NCI-H510A (cell line): ENCODE measurements around the gene SND1.

Experiments used
- DNase-seq: peaks from one replicate; lab custom pipeline; 2025; lab: John Stamatoyannopoulos, UW

Gene SND1

DNA sequence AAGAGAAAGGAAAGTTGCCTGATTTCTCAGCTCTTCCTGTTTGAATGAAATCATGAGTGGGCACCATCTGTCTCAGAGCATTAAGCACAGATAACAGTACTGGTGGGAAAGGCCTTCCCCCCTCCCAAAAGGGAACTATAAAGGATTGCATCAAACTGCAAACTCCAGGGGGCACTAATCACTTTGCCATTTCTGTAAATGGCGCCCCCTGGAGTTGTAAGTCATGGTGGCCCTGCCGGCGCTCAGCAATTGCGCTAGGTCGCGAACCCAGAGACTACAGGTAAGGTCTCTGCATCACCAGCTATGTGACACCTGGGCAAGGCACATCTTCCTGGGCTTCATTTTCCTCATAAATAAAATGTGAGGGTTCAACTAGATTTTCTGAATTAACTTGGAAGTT, 368.2 kb downstream of the SND1 start:
- no peak for DNase-seq

GRCh38 chr7:128021366-128021765, 369.4 kb downstream of the SND1 start:
- DNase-seq: no peak

- DNase-seq: no peak
Measured at GRCh38 chr7:128022631-128023532, 370.9 kb downstream of the SND1 start.

GRCh38 chr7:128024151-128024550, 372.2 kb downstream of the SND1 start:
- no peak for DNase-seq

DNA sequence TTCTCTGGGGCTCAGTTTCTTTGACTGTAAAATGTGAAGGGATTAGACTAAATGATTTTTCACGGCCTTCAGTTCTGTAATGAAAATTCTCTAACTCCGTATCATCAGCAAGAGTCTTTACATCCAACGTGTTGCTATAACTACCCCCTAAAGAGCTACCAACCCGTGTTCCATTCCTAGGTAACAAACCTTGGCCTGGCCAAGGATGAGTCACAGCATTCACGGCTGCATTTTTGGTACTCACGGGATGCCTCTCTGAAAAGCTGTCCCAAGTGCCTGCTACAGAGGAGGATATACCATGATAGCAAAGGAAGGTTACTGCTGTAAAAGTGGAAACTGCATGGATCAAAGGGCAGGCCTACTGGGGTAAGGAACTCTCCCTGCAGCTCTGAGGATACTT, 373.4 kb downstream of the SND1 start:
- no peak for DNase-seq

- no peak for DNase-seq
Measured at GRCh38 chr7:128025819-128026218, 373.8 kb downstream of the SND1 start.

- no peak for DNase-seq
Measured at GRCh38 chr7:128026551-128026950, 374.6 kb downstream of the SND1 start.

- no peak for DNase-seq
Measured at GRCh38 chr7:128027485-128027980, 375.5 kb downstream of the SND1 start.

- DNase-seq: no peak
Measured at GRCh38 chr7:128029405-128029995, 377.5 kb downstream of the SND1 start.

DNA sequence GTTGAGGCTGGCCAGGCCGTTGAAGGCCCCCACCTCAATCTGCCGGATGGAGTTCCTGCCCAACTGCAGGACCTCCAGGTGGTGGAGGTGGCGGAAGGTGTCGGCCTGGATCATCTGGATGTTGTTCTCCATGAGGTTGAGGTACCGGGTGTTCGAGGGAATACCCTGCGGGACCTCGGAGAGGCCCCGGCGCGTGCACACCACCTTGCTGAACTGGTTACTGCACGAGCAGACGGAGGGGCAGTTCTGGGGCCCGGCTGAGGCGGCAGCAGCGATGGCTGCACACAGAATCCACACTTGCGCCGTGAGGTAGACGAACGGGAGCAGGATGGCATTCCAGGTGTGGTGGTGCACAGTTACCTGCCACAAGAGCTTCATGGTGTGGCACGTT, 378.3 kb downstream of the SND1 start:
- DNase-seq: no peak

DNA sequence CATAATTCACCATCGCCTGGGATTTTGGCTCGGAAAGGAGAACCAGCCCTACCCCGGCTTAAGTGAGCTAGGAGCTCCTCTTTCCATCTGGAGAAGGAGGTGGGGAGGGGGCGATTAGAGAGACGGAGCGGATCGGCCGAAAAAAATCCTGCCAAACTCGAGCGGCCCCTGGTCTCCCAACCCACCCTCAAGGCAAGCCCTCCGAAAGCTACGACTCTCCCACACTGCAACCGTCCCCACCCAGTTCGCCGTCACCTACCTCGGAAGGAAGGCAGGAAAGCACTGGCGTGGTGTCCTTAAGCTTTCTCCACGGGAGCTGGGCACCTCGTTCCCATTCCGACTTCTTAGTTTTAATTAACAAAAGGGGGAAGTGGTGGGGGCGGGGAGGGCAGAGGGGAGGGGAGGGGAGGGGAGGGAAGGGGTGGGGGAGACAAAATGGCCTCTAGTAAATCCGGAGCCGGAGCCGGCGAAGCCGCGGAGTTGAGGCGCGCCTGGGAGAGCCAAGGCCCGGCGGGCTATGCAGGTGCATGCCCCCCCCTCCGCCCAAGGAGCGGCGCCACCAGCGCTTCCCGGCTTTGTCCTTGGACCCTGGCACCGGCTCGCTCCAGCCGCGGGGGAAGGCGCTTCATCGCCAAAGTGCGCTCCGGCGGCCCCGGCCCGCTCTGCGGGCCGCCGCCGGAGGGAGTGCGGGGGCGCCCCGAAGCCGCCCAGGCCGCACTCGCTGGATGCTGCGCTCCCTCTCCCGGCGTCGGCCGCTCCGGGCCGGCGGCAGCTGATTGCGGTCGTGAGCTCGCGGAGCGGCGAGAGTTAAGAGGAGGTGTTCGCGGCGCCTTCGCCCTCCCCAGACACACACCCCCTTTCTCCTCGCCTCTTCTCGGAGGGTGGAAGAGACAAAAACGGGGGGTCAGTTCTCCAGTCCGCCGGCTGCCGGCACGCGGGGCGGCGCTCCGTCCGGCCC, 378.9 kb downstream of the SND1 start, which contains the start of gene LRRC4:
Gene LRRC4, minus strand, starts transcription at position 784 of the 958 bp plus-strand sequence. CDS start 797 bp downstream, outside the sequence.
- no peak for DNase-seq

DNA sequence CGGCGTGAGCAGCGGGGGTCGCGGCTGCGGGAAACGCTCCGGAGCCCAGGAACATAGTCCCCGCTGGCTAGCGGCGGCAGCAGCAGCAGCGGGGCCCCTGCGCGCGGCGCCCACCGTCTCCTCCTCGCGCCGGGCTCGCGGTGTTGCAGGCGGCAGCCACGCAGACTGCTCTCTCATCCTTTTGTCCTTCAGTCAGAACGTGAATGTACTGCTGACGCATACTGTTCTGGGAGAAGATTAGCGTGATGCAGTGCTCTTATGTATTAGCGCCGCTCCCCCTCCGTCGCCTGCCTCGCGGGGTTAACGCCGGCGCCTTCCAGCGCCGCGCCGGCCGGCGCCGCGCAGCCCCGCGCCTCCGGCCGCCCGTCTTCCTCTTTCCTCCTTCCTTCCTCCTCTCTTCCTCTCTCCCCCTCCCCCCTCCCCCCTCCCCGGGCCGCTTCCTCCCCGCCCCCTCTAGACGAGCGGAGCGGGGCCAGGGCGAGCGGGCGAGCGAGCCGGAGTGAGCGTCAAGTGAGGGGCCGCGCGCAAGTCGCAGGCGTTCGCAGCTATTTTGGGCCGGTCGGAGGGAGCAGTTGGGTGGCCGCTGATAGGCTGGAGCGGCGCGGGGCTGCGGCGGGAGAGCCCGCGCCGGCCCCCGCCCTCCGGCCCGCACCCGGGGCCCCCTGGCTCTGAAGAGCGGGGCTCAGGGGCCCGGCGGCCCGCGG, 380.1 kb downstream of the SND1 start:
- DNase-seq: no peak

GRCh38 chr7:128032605-128033235, 380.7 kb downstream of the SND1 start:
- DNase-seq: no peak

GRCh38 chr7:128033246-128033645, 381.3 kb downstream of the SND1 start:
- DNase-seq: no peak

DNA sequence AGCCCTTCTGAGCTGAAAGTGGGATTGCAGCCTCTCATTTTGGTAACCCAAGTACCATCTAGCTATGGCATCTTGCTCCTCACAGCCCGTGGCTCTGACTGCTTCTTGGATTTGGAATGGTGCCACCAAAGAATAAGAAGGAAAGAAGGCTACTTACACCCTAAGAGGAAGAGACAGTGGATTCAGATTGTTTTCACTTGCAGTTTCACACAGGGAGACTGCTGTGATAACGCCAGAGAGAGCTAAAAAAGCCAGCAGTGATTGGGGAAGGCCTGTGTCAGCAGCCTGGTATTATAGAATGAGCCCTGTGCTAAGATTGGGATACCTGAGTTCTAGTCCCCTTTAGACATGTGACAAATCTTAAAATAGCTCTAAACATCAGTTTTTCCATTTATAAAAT, 382.8 kb downstream of the SND1 start:
- DNase-seq: no peak

GRCh38 chr7:128035712-128036111, 383.7 kb downstream of the SND1 start:
- no peak for DNase-seq

GRCh38 chr7:128036226-128036940, 384.4 kb downstream of the SND1 start:
- no peak for DNase-seq

DNA sequence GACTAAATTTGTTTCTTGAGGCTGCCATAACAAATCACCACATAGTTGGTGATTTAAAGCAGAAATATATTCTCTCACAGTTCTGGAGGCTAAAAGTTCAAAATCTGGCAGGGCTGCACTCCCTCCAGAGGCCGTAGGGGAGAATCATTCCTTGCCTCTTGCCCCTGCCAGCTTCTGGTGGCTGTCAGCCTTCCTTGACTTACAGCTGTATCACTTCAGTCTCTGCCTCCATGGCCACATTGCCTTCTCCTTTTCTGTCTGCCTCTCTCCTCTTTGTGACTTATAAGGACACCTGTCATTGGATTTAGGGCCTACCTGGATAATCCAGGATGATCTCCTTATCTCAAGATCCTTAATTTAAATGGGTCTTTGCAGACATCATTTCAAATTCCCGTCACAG, 385.1 kb downstream of the SND1 start:
- DNase-seq: no peak

DNA sequence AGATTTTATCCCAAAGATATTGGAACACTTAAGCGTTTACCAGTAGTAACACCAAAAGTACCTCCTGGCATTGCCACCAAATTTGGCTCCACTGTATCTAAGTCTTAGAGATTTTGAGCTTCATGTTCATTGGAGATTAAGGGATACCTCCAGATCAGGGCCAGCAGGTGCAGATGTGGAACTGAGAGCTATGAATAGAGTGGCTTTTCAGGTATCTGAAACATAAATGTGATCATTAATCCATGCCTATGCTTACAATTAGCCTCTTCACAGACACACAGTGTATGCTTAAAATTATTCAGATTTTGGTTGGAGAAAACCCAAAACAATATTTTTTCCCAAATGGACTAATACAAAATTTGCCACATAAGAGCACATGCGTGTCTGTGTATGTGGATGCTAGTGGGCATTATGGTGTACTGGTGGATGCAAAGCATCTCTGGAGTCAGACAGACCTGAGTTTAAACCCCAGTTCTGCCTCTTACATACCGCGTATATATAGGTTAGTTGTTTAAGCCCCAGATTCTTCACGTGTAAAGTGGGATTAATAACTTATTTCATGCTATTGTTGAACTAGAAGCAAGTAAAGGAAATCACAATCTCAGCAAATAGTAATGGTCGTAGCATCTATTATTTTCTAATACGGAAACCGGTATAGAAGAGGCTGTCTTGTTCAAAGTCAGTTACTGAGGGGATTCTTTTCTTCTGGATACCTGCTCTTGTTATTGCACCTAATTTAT, 386.1 kb downstream of the SND1 start:
- no peak for DNase-seq

DNA sequence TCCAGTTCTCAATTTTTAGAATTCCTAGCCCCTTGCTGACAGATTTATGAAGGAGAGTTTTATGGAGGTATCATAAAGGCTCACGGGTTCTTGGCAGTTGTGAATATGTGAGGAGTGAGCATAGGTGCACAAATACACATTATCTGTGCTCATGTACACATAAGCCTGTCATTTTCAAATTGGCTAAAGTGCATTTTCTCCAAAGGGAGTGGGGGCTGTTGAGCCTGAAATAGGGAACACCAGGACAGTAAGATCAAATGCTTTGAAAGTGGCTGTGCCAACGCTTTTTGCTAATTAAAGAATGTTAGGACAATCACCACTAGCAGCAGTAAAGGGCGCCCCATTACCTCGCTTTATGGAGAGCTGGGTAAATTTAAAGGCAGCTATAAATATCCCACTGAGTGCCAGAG, 387.6 kb downstream of the SND1 start:
- no peak for DNase-seq
